ENCODE data around the gene DCC. TPM values are rescaled to one million over a fixed set of nuclear protein-coding genes. Genes with fewer than 3 reads are reported as not detected.

The DCC gene
- total RNA-seq, 1 donor from 2014 or later: 5.6 TPM

DNA sequence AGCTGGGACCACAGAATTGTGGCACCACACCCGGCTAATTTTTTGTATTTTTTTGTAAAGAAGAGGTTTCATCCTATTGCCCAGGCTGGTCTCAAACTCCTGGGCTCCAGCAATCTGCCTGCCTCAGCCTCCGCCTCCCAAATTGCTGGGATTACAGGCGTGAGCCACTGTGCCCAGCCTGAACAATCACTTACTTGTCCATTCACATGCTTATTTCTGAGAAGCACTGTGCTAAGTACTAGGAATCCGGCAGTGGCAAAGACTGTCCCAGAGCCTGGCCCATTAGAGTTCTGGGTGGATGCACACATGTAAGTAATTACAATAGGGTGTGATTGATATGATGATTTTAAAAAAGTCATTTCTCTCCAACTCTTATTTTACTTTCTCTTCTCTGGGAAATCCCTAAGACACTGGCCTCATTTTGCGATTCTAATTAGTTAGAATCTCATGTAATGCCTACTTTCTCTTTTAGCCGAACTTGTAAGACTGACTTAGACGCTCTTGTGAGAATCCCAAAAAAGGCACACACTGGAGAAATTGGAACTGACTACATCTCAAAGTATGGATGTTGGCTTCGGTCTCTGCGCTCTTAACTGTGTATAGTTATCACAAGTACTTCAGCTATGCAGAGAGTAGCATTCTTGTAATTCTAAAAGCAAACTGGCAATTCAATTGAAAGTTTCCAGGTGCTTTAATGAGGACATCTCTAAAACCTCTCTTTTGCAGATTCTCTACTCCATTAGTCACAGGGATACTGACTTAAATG is 567.7 kb downstream of the DCC start:
- DNase-seq: no peak
- no peaks in the 10 kb centered on the region for H3K36me3 Mint-ChIP-seq (ENCODE audit: unreplicated experiment)
- H3K27me3 Mint-ChIP-seq (ENCODE audit: unreplicated experiment): no peaks in the 10 kb centered on the region
- H3K4me3 Mint-ChIP-seq (ENCODE audit: unreplicated experiment): no peak overlapping the region
- no peak overlapping the region for H3K27ac Mint-ChIP-seq (ENCODE audit: unreplicated experiment)
- H3K4me1 Mint-ChIP-seq (ENCODE audit: low read depth, unreplicated experiment): no peaks in the 10 kb centered on the region
- no peaks in the 10 kb centered on the region for H3K9me3 Mint-ChIP-seq (ENCODE audit: unreplicated experiment)
- TF ChIP-seq, protein P1, sequence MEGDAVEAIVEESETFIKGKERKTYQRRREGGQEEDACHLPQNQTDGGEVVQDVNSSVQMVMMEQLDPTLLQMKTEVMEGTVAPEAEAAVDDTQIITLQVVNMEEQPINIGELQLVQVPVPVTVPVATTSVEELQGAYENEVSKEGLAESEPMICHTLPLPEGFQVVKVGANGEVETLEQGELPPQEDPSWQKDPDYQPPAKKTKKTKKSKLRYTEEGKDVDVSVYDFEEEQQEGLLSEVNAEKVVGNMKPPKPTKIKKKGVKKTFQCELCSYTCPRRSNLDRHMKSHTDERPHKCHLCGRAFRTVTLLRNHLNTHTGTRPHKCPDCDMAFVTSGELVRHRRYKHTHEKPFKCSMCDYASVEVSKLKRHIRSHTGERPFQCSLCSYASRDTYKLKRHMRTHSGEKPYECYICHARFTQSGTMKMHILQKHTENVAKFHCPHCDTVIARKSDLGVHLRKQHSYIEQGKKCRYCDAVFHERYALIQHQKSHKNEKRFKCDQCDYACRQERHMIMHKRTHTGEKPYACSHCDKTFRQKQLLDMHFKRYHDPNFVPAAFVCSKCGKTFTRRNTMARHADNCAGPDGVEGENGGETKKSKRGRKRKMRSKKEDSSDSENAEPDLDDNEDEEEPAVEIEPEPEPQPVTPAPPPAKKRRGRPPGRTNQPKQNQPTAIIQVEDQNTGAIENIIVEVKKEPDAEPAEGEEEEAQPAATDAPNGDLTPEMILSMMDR (IDR thresholded peaks at IDR 0.05; ENCODE audit: partially characterized antibody, unreplicated experiment): no peak

DNA sequence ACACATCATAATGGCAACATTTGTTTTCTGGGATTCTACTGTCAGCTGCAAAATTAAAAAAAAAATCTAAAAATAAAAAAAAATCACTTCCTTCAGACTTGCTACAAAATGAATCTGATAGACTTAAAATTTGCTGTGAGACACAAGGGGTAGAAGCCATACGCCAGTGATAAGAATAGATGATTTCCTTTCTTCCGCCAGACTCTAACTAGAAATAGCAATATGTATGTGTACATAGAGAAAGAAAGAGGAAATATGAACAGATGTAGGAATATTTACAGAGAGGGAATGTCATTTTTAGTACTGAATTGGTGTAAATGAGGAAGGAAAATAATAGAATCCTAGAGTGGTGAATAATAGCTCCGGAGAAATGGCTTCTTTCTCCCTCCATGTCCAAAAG is 574.2 kb downstream of the DCC start:
- no peak overlapping the region for H3K27ac Mint-ChIP-seq (ENCODE audit: unreplicated experiment)
- H3K27me3 Mint-ChIP-seq (ENCODE audit: unreplicated experiment): no peaks in the 10 kb centered on the region
- H3K4me3 Mint-ChIP-seq (ENCODE audit: unreplicated experiment): no peak overlapping the region
- DNase-seq: no peak
- no peaks in the 10 kb centered on the region for H3K9me3 Mint-ChIP-seq (ENCODE audit: unreplicated experiment)
- TF ChIP-seq, protein P1 (IDR thresholded peaks at IDR 0.05; ENCODE audit: partially characterized antibody, unreplicated experiment): no peak
- H3K36me3 Mint-ChIP-seq (ENCODE audit: unreplicated experiment): no peaks in the 10 kb centered on the region
- no peaks in the 10 kb centered on the region for H3K4me1 Mint-ChIP-seq (ENCODE audit: low read depth, unreplicated experiment)

DNA sequence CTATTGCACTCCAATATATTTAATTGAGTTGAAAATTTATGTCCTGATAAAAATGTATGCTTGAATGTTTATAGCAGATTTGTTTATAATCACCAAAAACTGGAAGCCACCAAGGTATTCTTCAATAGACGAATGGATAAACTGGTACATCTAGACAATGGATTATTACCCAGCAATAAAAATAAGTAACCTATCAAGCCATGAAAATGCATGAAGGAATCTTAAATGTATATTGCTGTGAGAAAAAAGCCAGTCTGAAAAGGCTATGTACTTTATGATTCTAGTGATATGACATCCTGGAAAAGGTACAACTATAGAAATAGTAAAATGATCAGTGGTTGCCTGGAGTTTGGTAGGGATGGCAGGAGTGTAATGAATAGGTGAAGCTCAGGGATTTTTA is 580.7 kb downstream of the DCC start:
- no peaks in the 10 kb centered on the region for H3K36me3 Mint-ChIP-seq (ENCODE audit: unreplicated experiment)
- TF ChIP-seq, protein P1 (IDR thresholded peaks at IDR 0.05; ENCODE audit: partially characterized antibody, unreplicated experiment): no peak
- no peak overlapping the region for H3K27ac Mint-ChIP-seq (ENCODE audit: unreplicated experiment)
- no peak overlapping the region for H3K4me3 Mint-ChIP-seq (ENCODE audit: unreplicated experiment)
- no peak for DNase-seq
- no peaks in the 10 kb centered on the region for H3K9me3 Mint-ChIP-seq (ENCODE audit: unreplicated experiment)
- H3K27me3 Mint-ChIP-seq (ENCODE audit: unreplicated experiment): no peaks in the 10 kb centered on the region
- no peaks in the 10 kb centered on the region for H3K4me1 Mint-ChIP-seq (ENCODE audit: low read depth, unreplicated experiment)

DNA sequence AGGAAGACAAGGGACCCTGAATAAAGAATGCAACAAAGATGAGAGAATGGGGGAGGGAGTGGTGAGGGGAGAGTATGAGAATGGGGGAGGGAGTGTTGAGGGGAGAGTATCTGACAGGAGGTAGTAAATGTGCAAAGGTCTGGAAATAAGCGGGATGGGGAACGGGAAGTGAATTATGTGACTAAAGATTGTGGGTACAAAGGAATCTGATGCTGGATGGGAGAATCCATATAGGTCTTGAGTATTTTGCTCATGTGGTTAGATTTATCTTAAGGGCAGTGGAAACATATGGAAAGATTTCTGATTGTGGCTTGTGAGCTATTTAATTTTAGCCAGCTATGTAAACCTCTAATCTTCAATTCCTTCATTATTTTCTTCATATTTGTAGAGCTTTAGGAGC is 593.4 kb downstream of the DCC start:
- H3K4me1 Mint-ChIP-seq (ENCODE audit: low read depth, unreplicated experiment): peaks cover 2% of the 10 kb centered on the region

DNA sequence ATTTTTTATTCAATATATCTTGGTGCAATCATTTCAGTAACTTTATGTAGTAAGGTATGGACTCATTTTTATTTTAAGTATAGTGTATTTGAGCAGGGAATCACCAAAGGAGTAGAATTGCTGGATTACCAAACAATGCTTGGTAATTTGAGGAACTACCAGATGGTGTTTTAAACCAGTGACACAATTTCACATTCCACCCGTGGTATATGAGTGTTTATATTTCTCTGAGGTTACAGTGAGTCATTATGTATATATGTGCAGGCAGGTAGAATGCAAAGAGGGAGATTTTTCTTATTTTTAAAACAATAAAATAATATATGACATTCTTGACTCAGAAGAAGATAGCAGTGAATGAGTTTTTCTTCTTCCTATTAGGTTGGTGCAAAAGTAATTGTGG is 596.9 kb downstream of the DCC start:
- Mint-ChIP-seq H3K4me1 (ENCODE audit: low read depth, unreplicated experiment) (no peaks in the 10 kb centered on the region), H3K27me3 (ENCODE audit: unreplicated experiment) (peaks cover 2% of the 10 kb centered on the region), H3K4me3 (ENCODE audit: unreplicated experiment) (no peak overlapping the region), H3K9me3 (ENCODE audit: unreplicated experiment) (no peaks in the 10 kb centered on the region), H3K36me3 (ENCODE audit: unreplicated experiment) (no peaks in the 10 kb centered on the region), H3K27ac (ENCODE audit: unreplicated experiment) (no peak overlapping the region)
- TF ChIP-seq, protein P1 (IDR thresholded peaks at IDR 0.05; ENCODE audit: partially characterized antibody, unreplicated experiment): no peak
- DNase-seq: no peak

More for the DNA sequence above, 593.4 kb downstream of the DCC start:
- Mint-ChIP-seq H3K27me3 (ENCODE audit: unreplicated experiment) (peaks cover 2% of the 10 kb centered on the region), H3K4me3 (ENCODE audit: unreplicated experiment) (no peak overlapping the region), H3K9me3 (ENCODE audit: unreplicated experiment) (no peaks in the 10 kb centered on the region), H3K27ac (ENCODE audit: unreplicated experiment) (no peak overlapping the region), H3K36me3 (ENCODE audit: unreplicated experiment) (no peaks in the 10 kb centered on the region)
- TF ChIP-seq, protein P1 (IDR thresholded peaks at IDR 0.05; ENCODE audit: partially characterized antibody, unreplicated experiment): no peak
- DNase-seq: no peak
